ENCODE data around the gene ITGAX. TPM values are rescaled to one million over a fixed set of nuclear protein-coding genes. Genes with fewer than 3 reads are reported as not detected.

Gene ITGAX
- total and polyA plus RNA-seq, 8 donors: 1.1 to 6.7 (median 4.1) TPM; not detected in 1

GRCh38 chr16:31323959-31324629, 30.9 kb upstream of the ITGAX start:
- no peak for DNase-seq
- WGBS, 5 donors: 85 to 95% (median 90%) methylated on average over 7 to 10 of the region's 10 CpGs
- TF ChIP-seq CTCF (IDR thresholded peaks at IDR 0.05): no peak
- Histone ChIP-seq H3K27me3 (peaks cover 0 to 13% (median 7%) of the 10 kb centered on the region in 3 donors), H3K9me3 (peaks cover 4 to 36% (median 25%) of the 10 kb centered on the region in 4 donors), H3K27ac (no peak overlapping the region), H3K4me3 (no peak overlapping the region), H3K4me1 (no peaks in the 10 kb centered on the region), H3K36me3 (no peaks in the 10 kb centered on the region)
- intact Hi-C loops (cut with DNase I; ENCODE audit: low total_unique reads): no loop called here

DNA sequence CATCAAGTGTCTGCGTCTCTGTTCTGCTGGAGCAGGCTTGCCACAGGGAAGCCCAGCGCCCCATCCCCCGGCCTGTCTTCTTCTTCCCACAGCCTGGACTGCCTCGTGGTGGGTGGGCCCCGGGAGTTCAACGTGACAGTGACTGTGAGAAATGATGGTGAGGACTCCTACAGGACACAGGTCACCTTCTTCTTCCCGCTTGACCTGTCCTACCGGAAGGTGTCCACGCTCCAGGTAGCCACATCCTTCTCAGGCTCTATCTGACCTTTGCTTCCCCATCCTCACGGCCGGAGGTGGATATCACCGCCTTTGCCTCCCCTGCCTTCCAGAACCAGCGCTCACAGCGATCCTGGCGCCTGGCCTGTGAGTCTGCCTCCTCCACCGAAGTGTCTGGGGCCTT, 29.8 kb upstream of the ITGAX start:
- no peak for DNase-seq
- no peak for TF ChIP-seq CTCF (IDR thresholded peaks at IDR 0.05)
- TF ChIP-seq EP300 (IDR thresholded peaks at IDR 0.05): no peak
- TF ChIP-seq POLR2A (IDR thresholded peaks at IDR 0.05): no peak
- no peak for TF ChIP-seq POLR2AphosphoS5 (IDR thresholded peaks at IDR 0.05)
- no peaks in the 10 kb centered on the region for H3K4me1 ChIP-seq
- H3K27ac ChIP-seq: no peak overlapping the region
- intact Hi-C loops (cut with DNase I; ENCODE audit: low total_unique reads): no loop called here
- H3K4me3 ChIP-seq: no peak overlapping the region
- peaks cover 4 to 36% (median 25%) of the 10 kb centered on the region in 4 donors for H3K9me3 ChIP-seq
- WGBS, 5 donors: 68 to 83% (median 80%) methylated on average over 15 to 16 of the region's 16 CpGs
- no peaks in the 10 kb centered on the region for H3K36me3 ChIP-seq
- peaks cover 0 to 24% (median 18%) of the 10 kb centered on the region in 3 donors for H3K27me3 ChIP-seq

GRCh38 chr16:31327646-31328225, 27.2 kb upstream of the ITGAX start:
- Histone ChIP-seq H3K4me3 (no peak overlapping the region), H3K9me3 (peaks cover 0 to 17% (median 11%) of the 10 kb centered on the region in 4 donors), H3K27ac (no peak overlapping the region), H3K36me3 (no peaks in the 10 kb centered on the region), H3K4me1 (peaks cover 0 to 10% (median 7%) of the 10 kb centered on the region in 4 donors), H3K27me3 (peaks cover 0 to 50% (median 39%) of the 10 kb centered on the region in 3 donors)
- intact Hi-C loops (cut with DNase I; ENCODE audit: low total_unique reads): no loop called here
- TF ChIP-seq POLR2A (IDR thresholded peaks at IDR 0.05) (no peak), EP300 (IDR thresholded peaks at IDR 0.05) (no peak), POLR2AphosphoS5 (IDR thresholded peaks at IDR 0.05) (no peak), CTCF (IDR thresholded peaks at IDR 0.05) (no peak)
- WGBS, 5 donors: 28 to 38% (median 33%) methylated on average over 10 of the region's 10 CpGs
- DNase-seq: no peak

- Histone ChIP-seq H3K27me3 (peaks cover 0 to 57% (median 39%) of the 10 kb centered on the region in 3 donors), H3K36me3 (no peaks in the 10 kb centered on the region), H3K9me3 (peaks cover 0 to 11% (median 5%) of the 10 kb centered on the region in 4 donors), H3K27ac (no peak overlapping the region), H3K4me3 (no peak overlapping the region), H3K4me1 (peaks cover 0 to 10% (median 7%) of the 10 kb centered on the region in 4 donors)
- TF ChIP-seq CTCF (IDR thresholded peaks at IDR 0.05) (no peak), POLR2AphosphoS5 (IDR thresholded peaks at IDR 0.05) (no peak), POLR2A (IDR thresholded peaks at IDR 0.05) (no peak), EP300 (IDR thresholded peaks at IDR 0.05) (no peak)
- intact Hi-C loops (cut with DNase I; ENCODE audit: low total_unique reads): no loop called here
- DNase-seq: no peak
- WGBS, 5 donors: 72 to 84% (median 78%) methylated on average over 12 of the region's 12 CpGs
Observed at GRCh38 chr16:31328322-31329052, 26.5 kb upstream of the ITGAX start.

Data from stomach (tissue), 9 donors.